ENCODE results near the gene SYCE3. TPM values are rescaled to one million over a fixed set of nuclear protein-coding genes. Genes with fewer than 3 reads are reported as not detected.
A peak's percentile ranks its signal among the peaks of the same experiment; 100 is the strongest.

The SYCE3 gene, protein sequence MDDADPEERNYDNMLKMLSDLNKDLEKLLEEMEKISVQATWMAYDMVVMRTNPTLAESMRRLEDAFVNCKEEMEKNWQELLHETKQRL
- total RNA-seq, result not detected
- polyA plus RNA-seq, result under 1 TPM in 1 of 2 donors, not detected in 1; 0.83 TPM

DNA sequence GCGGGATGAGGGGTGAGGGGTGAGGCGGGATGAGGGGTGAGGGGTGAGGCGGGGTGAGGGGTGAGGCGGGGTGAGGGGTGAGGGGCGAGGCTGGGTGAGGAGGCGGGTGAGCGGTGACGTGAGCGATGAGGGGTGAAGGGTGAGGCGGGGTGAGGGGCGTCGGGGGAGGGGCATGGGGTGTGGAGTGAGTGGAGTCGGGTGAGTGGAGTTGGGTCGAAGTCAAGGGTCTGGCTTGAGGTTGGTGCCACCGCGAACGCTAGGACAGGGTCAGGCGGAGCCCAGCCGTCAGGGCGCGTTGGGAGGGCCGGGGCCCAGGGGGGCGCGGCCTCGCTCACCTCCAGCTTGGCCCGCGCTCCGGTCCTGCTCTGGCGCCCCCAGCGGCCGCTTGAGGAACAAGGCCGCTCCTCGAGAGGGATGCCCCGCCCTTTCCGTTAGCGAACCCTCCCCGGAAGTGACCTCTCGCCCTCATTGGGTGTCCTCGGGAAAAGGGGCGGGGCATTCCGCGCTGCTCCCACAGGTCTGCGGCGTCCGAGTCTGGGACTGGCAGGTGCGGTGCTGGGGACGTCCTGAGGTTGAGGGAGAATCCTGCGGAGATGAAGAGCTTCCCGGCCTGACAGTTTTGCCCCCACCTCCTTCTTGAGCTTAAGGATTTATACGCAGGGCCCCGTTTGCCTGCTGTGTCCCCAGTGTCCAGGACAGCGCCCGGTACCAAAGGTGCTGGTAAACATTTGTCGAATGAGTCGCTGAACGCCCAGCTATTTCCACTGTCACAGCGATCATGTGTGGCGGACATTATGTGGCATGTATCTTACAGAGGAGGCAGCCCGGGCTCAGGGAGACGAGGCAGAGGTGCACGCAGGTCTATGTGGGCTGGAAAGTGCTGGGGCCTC, at the start of gene SYCE3:
SYCE3 (minus strand) TSS at position 397 of the 890 bp plus-strand sequence. CDS start 6,514 bp downstream, outside the sequence.
- CTCF ChIA-PET (ENCODE audit: partially characterized antibody), result interaction anchor here (0.6 to 4.5 kb wide), 26 partner anchors 10 to 221 kb away, joined by 3 to 33 read pairs (median 5); partner anchors contain the start of genes CHKB, KLHDC7B, LMF2 and NCAPH2
- Mint-ChIP-seq H3K4me1 (peaks cover 13 to 25% (median 20%) of the 10 kb centered on the region in 4 donors), H3K36me3 (peaks cover 0 to 1% of the 10 kb centered on the region in 2 donors), H3K27me3 (peaks cover 0 to 2% of the 10 kb centered on the region in 2 donors), H3K4me3 (peak within 1 kb of the TSS; percentile 92 to 97 (median 95)), H3K9me3 (no peaks in the 10 kb centered on the region), H3K27ac (peak within 1 kb of the TSS; percentile 78 to 96 (median 91))
- Histone ChIP-seq H3K36me3 (ENCODE audit: insufficient read depth, low read length) (no peaks in the 10 kb centered on the region), H3K4me1 (ENCODE audit: insufficient read depth, low read length) (peaks cover 8% of the 10 kb centered on the region), H3K27me3 (ENCODE audit: insufficient read depth, low read length) (no peaks in the 10 kb centered on the region), H3K4me3 (ENCODE audit: low read length in 2 of 2) (peak within 1 kb of the TSS; percentile 62 to 78), H3K9me3 (ENCODE audit: control insufficient read depth in 1 of 2, low read length in 2 of 2) (no peaks in the 10 kb centered on the region), H3K27ac (ENCODE audit: low read depth, low read length) (peak within 1 kb of the TSS; percentile 55)
- intact Hi-C loops (cut with micrococcal nuclease), result loop anchor here (1.0 to 2.0 kb wide), 6 partner anchors 18 to 318 kb away; partner anchors contain the start of genes CHKB, KLHDC7B, NCAPH2 and SCO2
- DNase-seq, result peak; percentile 94 to 97 (median 95)
- POLR2A ChIA-PET (ENCODE audit: partially characterized antibody), result interaction anchor here (0.6 to 4.8 kb wide), 19 partner anchors 10 to 319 kb away, joined by 3 to 65 read pairs (median 7); partner anchors contain the start of genes CHKB, CPT1B, HDAC10 and KLHDC7B

DNA sequence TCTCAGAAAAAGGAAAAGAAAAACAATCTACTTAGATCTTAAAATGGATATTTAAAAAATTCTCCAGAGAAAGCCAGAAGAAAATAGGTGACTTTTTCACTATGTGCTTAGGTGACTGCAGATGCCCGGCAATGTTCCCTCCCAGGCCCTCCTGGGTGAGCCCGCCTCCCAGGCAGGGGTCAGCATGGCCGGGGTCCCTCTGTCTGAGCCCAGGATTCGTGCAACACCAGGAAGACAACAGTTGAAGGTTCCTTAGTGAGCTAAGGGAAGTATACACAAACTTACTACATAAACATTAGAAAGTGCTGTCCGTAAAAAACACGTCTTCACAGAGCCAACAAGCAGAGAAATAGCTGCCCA, 49.4 kb upstream of the SYCE3 start:
- ChIA-PET CTCF (ENCODE audit: partially characterized antibody) (interaction anchor here (1.2 kb wide), 1 partner anchor 359 kb away, joined by 4 read pairs; no protein-coding TSS in a partner anchor), POLR2A (ENCODE audit: partially characterized antibody) (interaction anchor here (1.5 kb wide), 1 partner anchor 30 kb away, joined by 4 read pairs; the partner anchor contains the start of gene CHKB)
- no peak overlapping the region for H3K27ac Mint-ChIP-seq
- Histone ChIP-seq H3K9me3 (ENCODE audit: control insufficient read depth in 1 of 2, low read length in 2 of 2) (no peaks in the 10 kb centered on the region), H3K4me3 (ENCODE audit: low read length in 2 of 2) (no peak overlapping the region), H3K4me1 (ENCODE audit: insufficient read depth, low read length) (no peaks in the 10 kb centered on the region), H3K27ac (ENCODE audit: low read depth, low read length) (no peak overlapping the region), H3K27me3 (ENCODE audit: insufficient read depth, low read length) (no peaks in the 10 kb centered on the region), H3K36me3 (ENCODE audit: insufficient read depth, low read length) (no peaks in the 10 kb centered on the region)
- H3K9me3 Mint-ChIP-seq, result no peaks in the 10 kb centered on the region
- peaks cover 0 to 4% (median 3%) of the 10 kb centered on the region in 4 donors for H3K4me1 Mint-ChIP-seq
- intact Hi-C loops (cut with micrococcal nuclease), result no loop called here
- no peak overlapping the region for H3K4me3 Mint-ChIP-seq
- DNase-seq, result no peak
- no peaks in the 10 kb centered on the region for H3K36me3 Mint-ChIP-seq
- peaks cover 10 to 23% of the 10 kb centered on the region in 2 donors for H3K27me3 Mint-ChIP-seq

DNA sequence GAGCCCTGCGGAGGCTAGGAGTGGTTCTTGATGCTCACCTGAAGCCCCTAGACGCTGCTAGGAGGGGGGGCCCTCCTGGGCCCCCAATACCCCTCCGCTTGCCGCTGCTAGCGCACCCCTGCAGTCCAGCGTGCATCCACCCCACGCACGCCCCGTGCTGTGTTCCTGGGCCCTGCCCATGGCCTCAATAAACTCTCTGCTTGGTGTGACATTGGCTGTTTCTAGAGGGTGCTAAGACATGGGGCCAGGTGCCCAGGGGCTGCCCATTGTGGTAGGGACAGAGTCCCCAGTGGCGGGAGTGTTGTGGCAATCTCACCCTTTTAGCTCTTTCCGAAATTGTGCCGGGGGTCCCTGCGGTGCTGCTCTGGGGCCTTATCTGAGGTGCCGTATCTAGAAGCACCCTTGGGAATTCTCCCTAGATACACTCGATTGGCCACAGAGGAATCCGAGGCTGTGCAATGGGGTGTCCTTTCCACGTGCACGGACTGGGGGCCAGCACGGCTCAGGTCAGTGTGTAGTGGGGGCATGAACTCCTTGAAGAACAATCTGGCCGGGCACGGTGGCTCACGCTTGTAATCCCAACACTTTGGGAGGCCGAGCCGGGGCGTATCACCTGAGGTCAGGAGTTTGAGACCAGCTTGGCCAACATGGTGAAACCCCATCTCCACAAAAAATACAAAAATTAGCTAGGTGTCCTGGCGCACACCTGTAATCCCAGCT, 48.8 kb upstream of the SYCE3 start:
- CTCF ChIA-PET (ENCODE audit: partially characterized antibody), result interaction anchor here (1.2 kb wide), 1 partner anchor 359 kb away, joined by 4 read pairs; no protein-coding TSS in a partner anchor
- H3K27me3 Mint-ChIP-seq, result peaks cover 13 to 25% of the 10 kb centered on the region in 2 donors
- no peaks in the 10 kb centered on the region for H3K9me3 Mint-ChIP-seq
- H3K36me3 Mint-ChIP-seq, result no peaks in the 10 kb centered on the region
- POLR2A ChIA-PET (ENCODE audit: partially characterized antibody), result no interaction called here
- no peaks in the 10 kb centered on the region for H3K27me3 ChIP-seq (ENCODE audit: insufficient read depth, low read length)
- H3K9me3 ChIP-seq (ENCODE audit: control insufficient read depth in 1 of 2, low read length in 2 of 2), result no peaks in the 10 kb centered on the region
- no peak overlapping the region for H3K27ac ChIP-seq (ENCODE audit: low read depth, low read length)
- no peak for DNase-seq
- H3K4me1 ChIP-seq (ENCODE audit: insufficient read depth, low read length), result no peaks in the 10 kb centered on the region
- H3K4me3 Mint-ChIP-seq, result no peak overlapping the region
- intact Hi-C loops (cut with micrococcal nuclease), result no loop called here
- no peak overlapping the region for H3K27ac Mint-ChIP-seq
- H3K36me3 ChIP-seq (ENCODE audit: insufficient read depth, low read length), result no peaks in the 10 kb centered on the region
- peaks cover 0 to 4% (median 3%) of the 10 kb centered on the region in 4 donors for H3K4me1 Mint-ChIP-seq
- H3K4me3 ChIP-seq (ENCODE audit: low read length in 2 of 2), result no peak overlapping the region

DNA sequence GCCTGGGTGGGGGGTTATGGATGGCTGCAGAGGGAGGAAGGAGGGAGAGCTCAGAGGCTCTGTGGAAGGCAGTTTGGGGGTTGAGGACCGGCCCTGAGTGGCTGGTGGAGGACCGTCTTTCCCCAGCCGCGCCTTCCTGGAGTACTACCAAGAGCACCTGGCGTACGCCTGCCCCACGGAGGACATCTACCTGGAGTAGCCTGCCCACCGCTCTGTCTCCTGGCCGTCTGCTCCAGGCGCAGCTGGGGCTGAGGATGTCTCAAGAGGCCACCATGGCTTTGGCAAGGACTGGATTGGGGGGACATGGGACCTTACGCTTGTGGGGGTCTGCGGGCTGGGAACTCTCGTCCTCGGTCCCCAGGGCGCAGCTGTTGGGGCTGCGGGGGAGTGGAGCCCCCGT, 47.9 kb upstream of the SYCE3 start:
- no peak overlapping the region for H3K4me3 Mint-ChIP-seq
- peaks cover 0 to 4% (median 3%) of the 10 kb centered on the region in 4 donors for H3K4me1 Mint-ChIP-seq
- no peaks in the 10 kb centered on the region for H3K9me3 ChIP-seq (ENCODE audit: control insufficient read depth in 1 of 2, low read length in 2 of 2)
- no peaks in the 10 kb centered on the region for H3K9me3 Mint-ChIP-seq
- no peaks in the 10 kb centered on the region for H3K4me1 ChIP-seq (ENCODE audit: insufficient read depth, low read length)
- DNase-seq, result no peak
- no peak overlapping the region for H3K4me3 ChIP-seq (ENCODE audit: low read length in 2 of 2)
- ChIA-PET POLR2A (ENCODE audit: partially characterized antibody) (no interaction called here), CTCF (ENCODE audit: partially characterized antibody) (interaction anchor here (0.6 kb wide), 1 partner anchor 10 kb away, joined by 3 read pairs; no protein-coding TSS in a partner anchor)
- H3K27me3 ChIP-seq (ENCODE audit: insufficient read depth, low read length), result no peaks in the 10 kb centered on the region
- no peaks in the 10 kb centered on the region for H3K36me3 ChIP-seq (ENCODE audit: insufficient read depth, low read length)
- intact Hi-C loops (cut with micrococcal nuclease), result no loop called here
- H3K27ac Mint-ChIP-seq, result no peak overlapping the region
- no peak overlapping the region for H3K27ac ChIP-seq (ENCODE audit: low read depth, low read length)
- no peaks in the 10 kb centered on the region for H3K36me3 Mint-ChIP-seq
- peaks cover 15 to 30% of the 10 kb centered on the region in 2 donors for H3K27me3 Mint-ChIP-seq

DNA sequence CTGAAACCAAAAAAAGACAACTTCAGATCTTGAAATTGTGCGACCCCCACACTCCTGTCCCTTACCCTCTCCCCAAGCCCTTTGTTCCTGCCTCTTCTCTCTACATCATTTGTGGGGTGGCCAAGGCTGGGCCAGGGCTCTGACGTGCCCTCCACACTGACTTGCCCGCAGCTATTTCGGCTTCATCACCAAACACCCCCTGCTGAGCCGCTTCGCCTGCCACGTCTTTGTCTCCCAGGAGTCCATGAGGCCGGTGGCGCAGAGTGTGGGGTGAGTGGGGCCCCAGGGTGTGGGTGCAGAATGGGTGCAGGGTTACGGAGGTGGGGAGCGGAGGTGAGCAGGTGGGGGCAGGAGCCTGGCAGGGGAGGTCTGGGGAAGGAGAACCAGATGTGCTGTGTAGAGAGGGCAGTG, 47.3 kb upstream of the SYCE3 start:
- H3K27ac ChIP-seq (ENCODE audit: low read depth, low read length), result no peak overlapping the region
- no peak overlapping the region for H3K4me3 Mint-ChIP-seq
- CTCF ChIA-PET (ENCODE audit: partially characterized antibody), result interaction anchor here (0.6 kb wide), 1 partner anchor 10 kb away, joined by 3 read pairs; no protein-coding TSS in a partner anchor
- POLR2A ChIA-PET (ENCODE audit: partially characterized antibody), result no interaction called here
- DNase-seq, result no peak
- no peaks in the 10 kb centered on the region for H3K27me3 ChIP-seq (ENCODE audit: insufficient read depth, low read length)
- H3K27ac Mint-ChIP-seq, result no peak overlapping the region
- H3K27me3 Mint-ChIP-seq, result peaks cover 16 to 30% of the 10 kb centered on the region in 2 donors
- H3K4me3 ChIP-seq (ENCODE audit: low read length in 2 of 2), result no peak overlapping the region
- intact Hi-C loops (cut with micrococcal nuclease), result no loop called here
- H3K4me1 ChIP-seq (ENCODE audit: insufficient read depth, low read length), result no peaks in the 10 kb centered on the region
- no peaks in the 10 kb centered on the region for H3K9me3 ChIP-seq (ENCODE audit: control insufficient read depth in 1 of 2, low read length in 2 of 2)
- H3K9me3 Mint-ChIP-seq, result no peaks in the 10 kb centered on the region
- H3K36me3 Mint-ChIP-seq, result no peaks in the 10 kb centered on the region
- peaks cover 0 to 4% (median 3%) of the 10 kb centered on the region in 4 donors for H3K4me1 Mint-ChIP-seq
- H3K36me3 ChIP-seq (ENCODE audit: insufficient read depth, low read length), result no peaks in the 10 kb centered on the region

DNA sequence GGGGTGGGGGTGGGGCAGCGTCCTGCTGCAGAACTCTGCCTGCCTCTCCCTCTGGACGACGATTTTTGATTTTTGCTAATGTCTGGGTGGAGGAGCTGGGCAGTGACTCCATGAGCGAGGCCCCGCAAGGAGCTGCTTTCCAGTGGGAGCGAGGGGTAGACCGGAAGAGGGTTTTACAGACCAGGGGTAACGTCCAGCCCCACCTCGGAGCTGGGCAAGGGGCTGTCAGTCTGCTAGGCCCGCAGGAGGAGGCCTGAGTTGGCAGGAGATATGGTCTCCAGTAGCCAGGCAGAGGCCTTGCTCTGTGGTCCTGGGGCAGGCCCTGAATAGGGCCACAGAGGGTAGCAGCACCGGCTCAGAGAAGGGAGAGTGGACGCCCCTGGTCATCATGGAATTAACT, 46.9 kb upstream of the SYCE3 start:
- Mint-ChIP-seq H3K36me3 (no peaks in the 10 kb centered on the region), H3K9me3 (no peaks in the 10 kb centered on the region), H3K4me3 (no peak overlapping the region), H3K27ac (no peak overlapping the region), H3K27me3 (peaks cover 17 to 30% of the 10 kb centered on the region in 2 donors), H3K4me1 (peaks cover 0 to 4% (median 3%) of the 10 kb centered on the region in 4 donors)
- DNase-seq, result no peak
- ChIA-PET POLR2A (ENCODE audit: partially characterized antibody) (no interaction called here), CTCF (ENCODE audit: partially characterized antibody) (no interaction called here)
- intact Hi-C loops (cut with micrococcal nuclease), result no loop called here
- H3K4me1 ChIP-seq (ENCODE audit: insufficient read depth, low read length), result no peaks in the 10 kb centered on the region
- H3K27ac ChIP-seq (ENCODE audit: low read depth, low read length), result no peak overlapping the region
- H3K27me3 ChIP-seq (ENCODE audit: insufficient read depth, low read length), result no peaks in the 10 kb centered on the region
- no peak overlapping the region for H3K4me3 ChIP-seq (ENCODE audit: low read length in 2 of 2)
- H3K9me3 ChIP-seq (ENCODE audit: control insufficient read depth in 1 of 2, low read length in 2 of 2), result no peaks in the 10 kb centered on the region
- no peaks in the 10 kb centered on the region for H3K36me3 ChIP-seq (ENCODE audit: insufficient read depth, low read length)
